HG02885 (cell line): ENCODE results near the gene TAOK3.

ENCODE experiments used
- ATAC-seq: cut with Tn5 transposase; IDR thresholded peaks from one replicate; pipeline ENCODE4 v1.9.1; 2021; ENCODE audit warnings: mild to moderate bottlenecking; ENCODE audit not compliant: unreplicated experiment, poor library complexity

TAOK3 gene

GRCh38 chr12:118107011-118107410 is 265.7 kb downstream of the TAOK3 start:
- ATAC-seq: no peak

- ATAC-seq: peak; percentile 55
Observed at GRCh38 chr12:118103601-118104382, 268.9 kb downstream of the TAOK3 start, which contains the start of gene VSIG10. Gene VSIG10 (minus strand): TSS chr12:118104011. CDS start chr12:118103671, 340 bp downstream.

- peak; percentile 18 for ATAC-seq
Observed at GRCh38 chr12:118103201-118103600, 269.5 kb downstream of the TAOK3 start.

DNA sequence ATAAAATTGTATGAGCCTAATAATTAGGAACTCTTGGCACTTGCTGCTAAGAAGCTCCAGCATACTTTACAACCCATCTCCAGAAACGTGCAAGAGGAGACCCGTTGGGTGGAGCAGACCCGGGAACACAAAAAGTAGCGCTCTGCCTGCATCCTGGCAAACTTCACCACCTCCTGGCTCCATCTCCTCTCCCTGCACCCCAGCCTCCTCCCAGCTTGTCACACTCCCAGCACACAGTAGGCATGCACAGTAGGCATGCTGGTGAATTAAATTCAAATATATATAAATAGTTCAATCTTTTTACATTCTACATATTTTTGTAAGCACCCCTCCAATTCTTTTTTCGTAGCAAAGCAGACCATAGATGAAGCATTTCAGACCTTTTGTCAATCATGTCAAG is 270.1 kb downstream of the TAOK3 start:
- no peak for ATAC-seq

DNA sequence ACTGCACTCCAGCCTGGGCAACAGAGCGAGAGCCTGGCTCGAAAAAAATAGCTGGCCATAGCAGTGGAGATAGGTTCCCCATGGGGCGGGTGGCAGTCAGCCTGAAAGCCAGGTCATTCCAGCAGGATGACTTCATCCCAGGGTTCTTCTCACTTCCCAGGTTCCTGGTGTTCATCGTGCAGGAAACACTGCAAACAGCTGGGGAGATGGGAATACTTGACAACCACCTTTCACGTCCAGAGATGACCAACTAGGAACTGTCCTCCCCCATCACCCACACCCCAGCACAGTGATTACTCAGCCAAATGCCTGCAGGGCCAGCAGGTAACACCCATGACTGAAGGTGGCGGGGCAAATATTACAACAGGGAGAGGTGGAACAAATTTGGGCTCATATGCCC is 270.6 kb downstream of the TAOK3 start:
- ATAC-seq: no peak

GRCh38 chr12:118101051-118101450 is 271.7 kb downstream of the TAOK3 start:
- no peak for ATAC-seq
